Muscle layer of colon (tissue), 2 donors: ENCODE results near the gene TENM4.

ENCODE experiments used
- H3K27ac ChIP-seq: one replicate; pipeline ENCODE4 v1.7.0; 2013; ENCODE audit warnings: low read depth, mild to moderate bottlenecking, low read length, moderate library complexity
- H3K27me3 ChIP-seq, 2 donors: one replicate each; pipeline ENCODE4 v1.7.0; 2013; ENCODE audit warnings: low read length in 2 of 2, mild to moderate bottlenecking in 2 of 2; ENCODE audit not compliant: insufficient read depth in 2 of 2, control insufficient read depth in 1 of 2
- H3K36me3 ChIP-seq: one replicate; pipeline ENCODE4 v1.7.0; 2013; ENCODE audit warnings: mild to moderate bottlenecking, low read length; ENCODE audit not compliant: insufficient read depth
- H3K4me1 ChIP-seq: one replicate; pipeline ENCODE4 v1.7.0; 2013; ENCODE audit warnings: mild to moderate bottlenecking, low read length; ENCODE audit not compliant: insufficient read depth
- H3K4me3 ChIP-seq, 2 donors: one replicate each; pipeline ENCODE4 v1.7.0; 2013; ENCODE audit warnings: low read length in 2 of 2, low read depth in 1 of 2, mild to moderate bottlenecking in 1 of 2, moderate library complexity in 1 of 2
- H3K9ac ChIP-seq: one replicate; pipeline ENCODE4 v1.7.0; 2013; ENCODE audit warnings: low read length
- H3K9me3 ChIP-seq: one replicate; pipeline ENCODE4 v1.7.0; 2013; ENCODE audit warnings: mild to moderate bottlenecking, low read length
- donor health status: abdominal sarcoma.
- donor health status: Adenocarcinoma of cecum.

Gene TENM4

GRCh38 chr11:78855116-78855515, 585.7 kb downstream of the TENM4 start:
- Histone ChIP-seq H3K36me3 (no peaks in the 10 kb centered on the region), H3K4me1 (no peaks in the 10 kb centered on the region), H3K9ac (no peak overlapping the region)

GRCh38 chr11:78853521-78853920, 587.3 kb downstream of the TENM4 start:
- H3K4me1 ChIP-seq = no peaks in the 10 kb centered on the region
- no peaks in the 10 kb centered on the region for H3K36me3 ChIP-seq
- no peak overlapping the region for H3K27ac ChIP-seq
- H3K27me3 ChIP-seq = no peaks in the 10 kb centered on the region
- no peak overlapping the region for H3K4me3 ChIP-seq
- no peaks in the 10 kb centered on the region for H3K9me3 ChIP-seq
- H3K9ac ChIP-seq = no peak overlapping the region

More at GRCh38 chr11:78855116-78855515, 585.7 kb downstream of the TENM4 start:
- no peaks in the 10 kb centered on the region for H3K9me3 ChIP-seq
- no peak overlapping the region for H3K27ac ChIP-seq
- H3K4me3 ChIP-seq = no peak overlapping the region
- no peaks in the 10 kb centered on the region for H3K27me3 ChIP-seq

GRCh38 chr11:78851878-78852586, 588.8 kb downstream of the TENM4 start:
- no peaks in the 10 kb centered on the region for H3K9me3 ChIP-seq
- no peak overlapping the region for H3K4me3 ChIP-seq
- H3K9ac ChIP-seq = no peak overlapping the region
- no peak overlapping the region for H3K27ac ChIP-seq
- no peaks in the 10 kb centered on the region for H3K36me3 ChIP-seq
- H3K27me3 ChIP-seq = no peaks in the 10 kb centered on the region
- no peaks in the 10 kb centered on the region for H3K4me1 ChIP-seq

DNA sequence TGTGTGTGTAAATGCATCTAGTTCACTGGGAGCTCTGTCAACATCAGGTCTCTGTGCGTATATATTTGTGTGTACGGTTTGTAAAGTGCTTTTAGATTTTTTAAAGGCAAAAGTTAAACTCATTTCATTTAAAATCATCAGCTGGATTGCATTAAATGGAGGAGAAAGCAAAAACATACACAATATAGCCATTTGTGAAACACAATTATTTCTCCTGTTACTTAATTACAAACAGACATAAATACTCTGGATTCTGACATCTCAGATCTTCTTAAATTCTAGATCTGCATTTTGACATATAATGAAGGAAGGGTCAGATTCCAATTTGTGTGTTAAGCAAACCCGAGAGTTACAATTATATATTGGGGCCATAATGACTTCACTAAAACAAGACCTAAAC, 590.8 kb downstream of the TENM4 start:
- H3K36me3 ChIP-seq = no peaks in the 10 kb centered on the region
- H3K27me3 ChIP-seq = no peaks in the 10 kb centered on the region
- H3K27ac ChIP-seq = no peak overlapping the region
- no peaks in the 10 kb centered on the region for H3K4me1 ChIP-seq
- H3K9me3 ChIP-seq = no peaks in the 10 kb centered on the region
- no peak overlapping the region for H3K4me3 ChIP-seq
- H3K9ac ChIP-seq = no peak overlapping the region

DNA sequence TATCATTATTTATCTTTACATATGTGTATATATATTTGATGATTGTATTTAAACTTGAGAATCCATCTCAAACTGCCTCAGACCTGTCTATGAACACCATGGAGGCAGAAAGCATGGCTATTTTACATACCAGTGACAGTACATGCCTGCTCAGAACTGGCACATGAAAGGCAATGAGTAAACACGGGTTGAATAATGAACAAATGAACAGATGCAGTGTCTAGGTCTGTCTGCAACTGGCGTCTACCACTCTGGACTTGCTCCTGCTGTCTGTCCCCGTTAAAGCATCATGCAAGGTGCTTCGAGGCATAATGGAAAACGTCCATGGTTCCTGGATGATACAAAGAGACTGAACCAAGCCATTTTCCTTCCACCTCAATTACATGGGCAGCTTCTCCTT, 594.6 kb downstream of the TENM4 start:
- peaks cover 4% of the 10 kb centered on the region for H3K4me1 ChIP-seq
- no peak overlapping the region for H3K4me3 ChIP-seq
- H3K27ac ChIP-seq = no peak overlapping the region
- H3K27me3 ChIP-seq = no peaks in the 10 kb centered on the region
- H3K9me3 ChIP-seq = no peaks in the 10 kb centered on the region
- H3K9ac ChIP-seq = no peak overlapping the region
- no peaks in the 10 kb centered on the region for H3K36me3 ChIP-seq

GRCh38 chr11:78845496-78845895, 595.3 kb downstream of the TENM4 start:
- Histone ChIP-seq H3K36me3 (no peaks in the 10 kb centered on the region), H3K4me1 (peaks cover 12% of the 10 kb centered on the region), H3K9me3 (no peaks in the 10 kb centered on the region), H3K27me3 (no peaks in the 10 kb centered on the region), H3K27ac (no peak overlapping the region), H3K9ac (no peak overlapping the region), H3K4me3 (no peak overlapping the region)

DNA sequence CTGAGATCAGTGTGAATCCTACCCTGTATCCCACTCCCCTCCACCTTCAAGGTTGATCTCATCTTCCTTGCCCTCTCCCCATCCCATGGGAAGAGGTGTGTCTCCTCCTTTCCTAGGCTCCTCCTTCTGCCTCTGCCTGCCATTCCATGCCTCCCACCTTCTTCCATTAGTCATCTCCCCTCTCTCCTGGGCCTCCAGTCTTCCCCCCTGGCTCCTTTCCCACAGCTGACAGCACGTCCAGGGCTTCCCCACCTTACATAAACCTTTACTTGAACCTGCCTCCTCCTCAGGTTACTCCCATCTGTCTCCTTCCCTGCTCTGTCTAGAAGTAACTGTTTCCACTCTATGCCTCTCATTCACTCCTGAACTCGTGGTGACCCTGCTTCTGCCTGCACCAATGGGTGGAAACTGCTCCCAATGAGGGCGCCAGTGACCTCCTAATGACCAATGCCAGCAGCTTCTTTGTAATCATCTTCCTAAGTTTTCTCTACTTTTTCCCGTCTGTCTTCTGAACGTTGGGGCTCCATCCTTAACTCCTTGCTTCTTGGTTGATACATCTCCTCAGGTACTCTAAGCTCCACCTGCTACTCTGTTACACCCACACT, 599.3 kb downstream of the TENM4 start:
- Histone ChIP-seq H3K27me3 (no peaks in the 10 kb centered on the region), H3K36me3 (no peaks in the 10 kb centered on the region), H3K9me3 (no peaks in the 10 kb centered on the region), H3K9ac (no peak overlapping the region), H3K4me1 (peaks cover 20% of the 10 kb centered on the region), H3K4me3 (no peak overlapping the region), H3K27ac (no peak overlapping the region)

- Histone ChIP-seq H3K36me3 (no peaks in the 10 kb centered on the region), H3K9me3 (no peaks in the 10 kb centered on the region), H3K27ac (no peak overlapping the region), H3K9ac (no peak overlapping the region), H3K4me1 (peaks cover 20% of the 10 kb centered on the region), H3K4me3 (no peak overlapping the region), H3K27me3 (no peaks in the 10 kb centered on the region)
Observed at GRCh38 chr11:78840623-78841022, 600.2 kb downstream of the TENM4 start.

GRCh38 chr11:78840200-78840599, 600.6 kb downstream of the TENM4 start:
- Histone ChIP-seq H3K27me3 (no peaks in the 10 kb centered on the region), H3K9me3 (no peaks in the 10 kb centered on the region), H3K4me3 (no peak overlapping the region), H3K9ac (no peak overlapping the region), H3K4me1 (peaks cover 20% of the 10 kb centered on the region), H3K36me3 (no peaks in the 10 kb centered on the region), H3K27ac (no peak overlapping the region)

DNA sequence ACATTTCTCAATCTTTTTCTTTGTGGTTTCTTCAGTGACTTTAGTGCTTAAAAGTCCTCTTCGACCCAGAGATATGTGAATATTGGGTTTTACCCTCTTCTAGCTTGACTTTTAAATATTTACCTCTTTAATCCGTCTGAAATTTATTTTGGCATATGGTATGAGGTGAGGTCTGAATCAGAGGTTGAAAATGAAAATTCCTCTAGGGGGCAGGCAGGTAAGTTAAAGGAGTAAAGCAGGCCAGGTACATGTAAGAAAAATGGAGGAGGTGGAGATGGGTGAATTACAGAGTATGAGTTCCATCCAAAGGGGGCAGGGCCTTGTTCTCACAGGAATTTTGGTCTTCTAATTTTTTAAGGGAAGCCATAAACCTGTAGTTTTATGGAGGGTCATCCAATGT, 602.4 kb downstream of the TENM4 start:
- H3K4me3 ChIP-seq = no peak overlapping the region
- H3K27ac ChIP-seq = no peak overlapping the region
- no peaks in the 10 kb centered on the region for H3K36me3 ChIP-seq
- H3K9ac ChIP-seq = no peak overlapping the region
- H3K4me1 ChIP-seq = peaks cover 20% of the 10 kb centered on the region
- H3K9me3 ChIP-seq = no peaks in the 10 kb centered on the region
- H3K27me3 ChIP-seq = no peaks in the 10 kb centered on the region

- H3K4me1 ChIP-seq = peaks cover 9% of the 10 kb centered on the region
- no peaks in the 10 kb centered on the region for H3K9me3 ChIP-seq
- H3K9ac ChIP-seq = no peak overlapping the region
- H3K27ac ChIP-seq = no peak overlapping the region
- H3K27me3 ChIP-seq = no peaks in the 10 kb centered on the region
- no peak overlapping the region for H3K4me3 ChIP-seq
- H3K36me3 ChIP-seq = no peaks in the 10 kb centered on the region
Observed at GRCh38 chr11:78835646-78836045, 605.2 kb downstream of the TENM4 start.

- Histone ChIP-seq H3K4me3 (no peak overlapping the region), H3K36me3 (no peaks in the 10 kb centered on the region), H3K9me3 (no peaks in the 10 kb centered on the region), H3K4me1 (peaks cover 8% of the 10 kb centered on the region), H3K27me3 (no peaks in the 10 kb centered on the region), H3K9ac (no peak overlapping the region), H3K27ac (no peak overlapping the region)
Observed at GRCh38 chr11:78834886-78835285, 605.9 kb downstream of the TENM4 start.
